Measurements from ENCODE around the gene INPP5J. TPM values are rescaled to one million over a fixed set of nuclear protein-coding genes. Genes with fewer than 3 reads are reported as not detected.

INPP5J gene
- polyA plus RNA-seq, 1 donor (not counting 4 experiments of a cell fraction or from before 2014, with no cell fraction given) = 0.22 TPM

DNA sequence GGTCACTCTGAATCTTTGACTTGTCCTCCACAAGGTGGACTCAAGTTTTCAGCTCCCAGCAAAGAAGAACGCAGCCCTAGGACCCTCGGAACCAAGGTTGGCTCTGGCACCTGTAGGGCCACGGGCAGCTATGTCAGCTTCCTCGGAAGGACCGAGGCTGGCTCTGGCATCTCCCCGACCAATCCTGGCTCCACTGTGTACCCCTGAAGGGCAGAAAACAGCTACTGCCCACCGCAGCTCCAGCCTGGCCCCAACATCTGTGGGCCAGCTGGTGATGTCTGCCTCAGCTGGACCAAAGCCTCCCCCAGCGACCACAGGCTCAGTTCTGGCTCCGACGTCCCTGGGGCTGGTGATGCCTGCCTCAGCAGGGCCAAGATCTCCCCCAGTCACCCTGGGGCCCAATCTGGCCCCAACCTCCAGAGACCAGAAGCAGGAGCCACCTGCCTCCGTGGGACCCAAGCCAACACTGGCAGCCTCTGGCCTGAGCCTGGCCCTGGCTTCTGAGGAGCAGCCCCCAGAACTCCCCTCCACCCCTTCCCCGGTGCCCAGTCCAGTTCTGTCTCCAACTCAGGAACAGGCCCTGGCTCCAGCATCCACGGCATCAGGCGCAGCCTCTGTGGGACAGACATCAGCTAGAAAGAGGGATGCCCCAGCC, 2.2 kb downstream of the INPP5J start:
- no peak overlapping the region for H3K4me2 ChIP-seq (ENCODE audit: control insufficient read depth, extremely low read depth, insufficient read depth, low read depth, low read length)
- no peak for FAIRE-seq
- H3K4me1 ChIP-seq (ENCODE audit: control insufficient read depth, extremely low read depth, insufficient read depth, low read length) = peaks cover 8% of the 10 kb centered on the region
- no peaks in the 10 kb centered on the region for H4K20me1 ChIP-seq (ENCODE audit: control insufficient read depth, extremely low read depth, insufficient read depth, low read length)
- no peaks in the 10 kb centered on the region for H3K9me3 ChIP-seq (ENCODE audit: control insufficient read depth, low read depth, low read length)
- no peak overlapping the region for H2AFZ ChIP-seq (ENCODE audit: control insufficient read depth, low read length)
- no peak overlapping the region for H3K4me3 ChIP-seq (ENCODE audit: control insufficient read depth in 2 of 3, extremely low read depth in 1 of 3, insufficient read depth in 2 of 3, low read depth in 1 of 3, low read length in 3 of 3)
- H3K79me2 ChIP-seq (ENCODE audit: control insufficient read depth, insufficient read depth, low read length) = no peaks in the 10 kb centered on the region
- H3K9me1 ChIP-seq (ENCODE audit: control insufficient read depth, extremely low read depth, insufficient read depth, low read length) = no peaks in the 10 kb centered on the region
- TF ChIP-seq EZH2 (IDR thresholded peaks at IDR 0.05; ENCODE audit: low read length) = no peak
- TF ChIP-seq, protein P1, sequence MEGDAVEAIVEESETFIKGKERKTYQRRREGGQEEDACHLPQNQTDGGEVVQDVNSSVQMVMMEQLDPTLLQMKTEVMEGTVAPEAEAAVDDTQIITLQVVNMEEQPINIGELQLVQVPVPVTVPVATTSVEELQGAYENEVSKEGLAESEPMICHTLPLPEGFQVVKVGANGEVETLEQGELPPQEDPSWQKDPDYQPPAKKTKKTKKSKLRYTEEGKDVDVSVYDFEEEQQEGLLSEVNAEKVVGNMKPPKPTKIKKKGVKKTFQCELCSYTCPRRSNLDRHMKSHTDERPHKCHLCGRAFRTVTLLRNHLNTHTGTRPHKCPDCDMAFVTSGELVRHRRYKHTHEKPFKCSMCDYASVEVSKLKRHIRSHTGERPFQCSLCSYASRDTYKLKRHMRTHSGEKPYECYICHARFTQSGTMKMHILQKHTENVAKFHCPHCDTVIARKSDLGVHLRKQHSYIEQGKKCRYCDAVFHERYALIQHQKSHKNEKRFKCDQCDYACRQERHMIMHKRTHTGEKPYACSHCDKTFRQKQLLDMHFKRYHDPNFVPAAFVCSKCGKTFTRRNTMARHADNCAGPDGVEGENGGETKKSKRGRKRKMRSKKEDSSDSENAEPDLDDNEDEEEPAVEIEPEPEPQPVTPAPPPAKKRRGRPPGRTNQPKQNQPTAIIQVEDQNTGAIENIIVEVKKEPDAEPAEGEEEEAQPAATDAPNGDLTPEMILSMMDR (optimal IDR thresholded peaks at IDR 0.05 in 1 of 3, IDR thresholded peaks at IDR 0.05 in 1 of 3, conservative IDR thresholded peaks at IDR 0.05 in 1 of 3; ENCODE audit: extremely low read depth in 1 of 3, insufficient read depth in 2 of 3, low read length in 3 of 3) = no peak
- peaks cover 17% of the 10 kb centered on the region for H3K27me3 ChIP-seq (ENCODE audit: control insufficient read depth, extremely low read depth, insufficient read depth, low read length)
- DNase-seq (ENCODE audit: low read depth, low spot score) = no peak
- H3K36me3 ChIP-seq (ENCODE audit: control insufficient read depth in 2 of 2, extremely low read depth in 1 of 2, insufficient read depth in 2 of 2, low read length in 2 of 2) = no peaks in the 10 kb centered on the region
- dilution Hi-C loops (cut with MboI; ENCODE audit: extremely low pct_ligation_motif_present, low sequenced_read_pairs) = no loop called here
- no peak overlapping the region for H3K27ac ChIP-seq (ENCODE audit: control insufficient read depth, insufficient read depth, low read length)
- no peak overlapping the region for H3K9ac ChIP-seq (ENCODE audit: control insufficient read depth, extremely low read depth, insufficient read depth, low read length)

- FAIRE-seq = no peak
- H3K27ac ChIP-seq (ENCODE audit: control insufficient read depth, insufficient read depth, low read length) = no peak overlapping the region
- peaks cover 8% of the 10 kb centered on the region for H3K4me1 ChIP-seq (ENCODE audit: control insufficient read depth, extremely low read depth, insufficient read depth, low read length)
- no peaks in the 10 kb centered on the region for H3K79me2 ChIP-seq (ENCODE audit: control insufficient read depth, insufficient read depth, low read length)
- H4K20me1 ChIP-seq (ENCODE audit: control insufficient read depth, extremely low read depth, insufficient read depth, low read length) = no peaks in the 10 kb centered on the region
- TF ChIP-seq EZH2 (IDR thresholded peaks at IDR 0.05; ENCODE audit: low read length) = no peak
- TF ChIP-seq, protein P1 (optimal IDR thresholded peaks at IDR 0.05 in 1 of 3, IDR thresholded peaks at IDR 0.05 in 1 of 3, conservative IDR thresholded peaks at IDR 0.05 in 1 of 3; ENCODE audit: extremely low read depth in 1 of 3, insufficient read depth in 2 of 3, low read length in 3 of 3) = no peak
- no peak overlapping the region for H3K9ac ChIP-seq (ENCODE audit: control insufficient read depth, extremely low read depth, insufficient read depth, low read length)
- no peak overlapping the region for H2AFZ ChIP-seq (ENCODE audit: control insufficient read depth, low read length)
- no peak for DNase-seq (ENCODE audit: low read depth, low spot score)
- H3K9me1 ChIP-seq (ENCODE audit: control insufficient read depth, extremely low read depth, insufficient read depth, low read length) = no peaks in the 10 kb centered on the region
- H3K9me3 ChIP-seq (ENCODE audit: control insufficient read depth, low read depth, low read length) = no peaks in the 10 kb centered on the region
- H3K4me2 ChIP-seq (ENCODE audit: control insufficient read depth, extremely low read depth, insufficient read depth, low read depth, low read length) = no peak overlapping the region
- H3K36me3 ChIP-seq (ENCODE audit: control insufficient read depth in 2 of 2, extremely low read depth in 1 of 2, insufficient read depth in 2 of 2, low read length in 2 of 2) = no peaks in the 10 kb centered on the region
- dilution Hi-C loops (cut with MboI; ENCODE audit: extremely low pct_ligation_motif_present, low sequenced_read_pairs) = no loop called here
- H3K27me3 ChIP-seq (ENCODE audit: control insufficient read depth, extremely low read depth, insufficient read depth, low read length) = peaks cover 17% of the 10 kb centered on the region
- no peak overlapping the region for H3K4me3 ChIP-seq (ENCODE audit: control insufficient read depth in 2 of 3, extremely low read depth in 1 of 3, insufficient read depth in 2 of 3, low read depth in 1 of 3, low read length in 3 of 3)
Observed at GRCh38 chr22:31125521-31126117, 2.9 kb downstream of the INPP5J start.

Data from keratinocyte (primary cell).